GM18861 (cell line): ENCODE data around the gene CAMK4.

Experiments used
- ATAC-seq: cut with Tn5 transposase; IDR thresholded peaks from one replicate; pipeline ENCODE4 v1.9.1; 2021; ENCODE audit not compliant: unreplicated experiment

Gene CAMK4

GRCh38 chr5:111518777-111519176 lies 294.6 kb downstream of the CAMK4 start:
- ATAC-seq, result no peak

DNA sequence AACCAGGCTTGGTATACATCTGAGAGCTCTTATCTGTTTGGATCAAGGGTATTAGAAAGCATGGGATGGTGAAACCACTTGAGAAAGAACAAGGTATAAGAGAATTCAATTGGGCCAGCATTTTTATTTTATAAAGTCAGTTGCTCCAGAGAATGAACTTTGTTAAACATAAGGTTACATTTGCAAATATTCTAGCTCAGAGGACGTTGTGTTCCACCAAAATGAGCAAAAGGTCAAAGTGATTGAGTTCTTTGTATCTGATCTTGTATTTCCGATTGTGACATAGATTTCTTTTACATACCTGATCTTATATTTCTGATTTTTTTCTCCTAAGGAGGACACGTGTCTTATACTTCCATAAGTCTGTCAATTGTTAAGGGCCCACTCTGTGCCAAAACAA lies 296.7 kb downstream of the CAMK4 start:
- ATAC-seq, result no peak

GRCh38 chr5:111528056-111528455 lies 303.9 kb downstream of the CAMK4 start:
- no peak for ATAC-seq

- ATAC-seq, result no peak
Measured at GRCh38 chr5:111530298-111530740, 306.1 kb downstream of the CAMK4 start.

- no peak for ATAC-seq
Measured at GRCh38 chr5:111532886-111533582, 308.9 kb downstream of the CAMK4 start.

GRCh38 chr5:111535879-111536549 lies 311.8 kb downstream of the CAMK4 start:
- no peak for ATAC-seq

DNA sequence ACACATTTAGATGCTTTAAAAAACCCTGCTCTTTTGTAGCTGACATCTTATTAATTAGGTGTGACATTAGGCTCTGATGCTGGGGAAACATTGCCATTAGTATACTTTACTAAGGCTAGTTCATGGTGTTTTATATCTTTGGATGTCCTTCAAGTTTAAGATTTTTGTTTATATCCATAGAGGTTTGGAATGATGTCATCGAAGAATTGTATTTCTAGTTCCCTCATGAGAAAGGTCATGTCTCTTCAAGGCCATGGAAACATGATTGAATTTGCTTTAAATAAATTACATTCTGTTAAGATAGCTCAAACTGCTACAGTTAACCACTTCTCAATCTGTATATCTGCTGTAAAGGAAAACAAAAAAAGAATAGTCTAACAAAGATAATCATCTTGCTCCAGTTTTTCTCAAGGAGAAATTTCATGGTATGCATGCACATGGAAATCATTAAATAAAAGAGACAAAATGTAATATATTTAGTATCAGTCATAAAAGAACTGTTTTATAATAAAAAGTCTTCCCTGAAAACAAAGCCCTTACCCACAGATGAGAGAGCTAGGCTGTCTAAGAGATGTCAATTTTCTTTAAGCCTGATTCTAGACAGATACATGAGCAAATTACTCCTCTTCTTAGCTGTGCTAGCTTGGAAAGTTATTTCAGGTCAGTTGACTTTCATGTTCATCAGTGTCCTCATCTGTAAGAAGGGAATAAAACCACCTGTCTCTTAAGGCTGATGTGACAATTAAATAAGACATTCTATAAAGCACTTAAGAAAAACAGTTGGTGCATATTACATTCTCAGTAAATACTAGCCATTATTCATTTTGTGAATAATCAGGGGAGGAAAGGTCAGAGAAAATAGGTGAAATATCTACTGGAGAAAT lies 313.2 kb downstream of the CAMK4 start:
- no peak for ATAC-seq
